KMS-11 (cell line): Measurements from ENCODE around the gene TAF1B.

ENCODE experiments used
- H2AFZ ChIP-seq: fragments of 200-600 bp; sonication (generic); 2 replicates; pipeline ENCODE4 v1.6.1; 2016; ENCODE audit warnings: antibody characterized with exemption, mixed run types, low read depth
- H3K27ac ChIP-seq: fragments of 200-600 bp; sonication (generic); 2 replicates; pipeline ENCODE4 v1.6.1; 2016; ENCODE audit warnings: mild to moderate bottlenecking, mixed run types
- H3K27me3 ChIP-seq: fragments of 200-600 bp; sonication (generic); 2 replicates; pipeline ENCODE4 v1.6.1; 2017; ENCODE audit warnings: mild to moderate bottlenecking, low read depth, mixed run types, moderate library complexity; ENCODE audit not compliant: insufficient read depth
- H3K36me3 ChIP-seq: fragments of 200-600 bp; sonication (generic); 2 replicates; pipeline ENCODE4 v1.6.1; 2017; ENCODE audit warnings: mild to moderate bottlenecking, mixed run types; ENCODE audit not compliant: insufficient read depth
- H3K4me1 ChIP-seq: fragments of 200-600 bp; sonication (generic); 2 replicates; pipeline ENCODE4 v1.6.1; 2016; ENCODE audit warnings: mild to moderate bottlenecking, low read depth, mixed run types; ENCODE audit not compliant: poor library complexity, severe bottlenecking
- H3K4me2 ChIP-seq: fragments of 200-600 bp; sonication (generic); 2 replicates; pipeline ENCODE4 v1.7.0; 2016; ENCODE audit warnings: mild to moderate bottlenecking, mixed run types
- H3K4me3 ChIP-seq: fragments of 200-600 bp; sonication (generic); IDR thresholded peaks from 2 replicates; pipeline ENCODE4 v1.6.1; 2017; ENCODE audit warnings: low read depth, low read length, mixed read lengths; ENCODE audit not compliant: insufficient read depth
- H3K79me2 ChIP-seq: fragments of 200-600 bp; sonication (generic); 2 replicates; pipeline ENCODE4 v1.6.1; 2016; ENCODE audit warnings: low read depth, mixed run types; ENCODE audit not compliant: insufficient read depth
- H3K9ac ChIP-seq: fragments of 200-600 bp; sonication (generic); 2 replicates; pipeline ENCODE4 v1.6.1; 2016; ENCODE audit warnings: mild to moderate bottlenecking, mixed run types
- H4K20me1 ChIP-seq: fragments of 200-600 bp; sonication (generic); 2 replicates; pipeline ENCODE4 v1.6.1; 2016; ENCODE audit warnings: mild to moderate bottlenecking, mixed run types; ENCODE audit not compliant: insufficient read depth
- TF ChIP-seq, protein P1 (sequence below): fragments of 200-600 bp; sonication (generic); conservative IDR thresholded peaks from 2 replicates; pipeline ENCODE4 v1.6.1; 2017; ENCODE audit warnings: low read depth, mild to moderate bottlenecking, antibody characterized with exemption, low read length, moderate library complexity, mixed read lengths

The TAF1B gene

DNA sequence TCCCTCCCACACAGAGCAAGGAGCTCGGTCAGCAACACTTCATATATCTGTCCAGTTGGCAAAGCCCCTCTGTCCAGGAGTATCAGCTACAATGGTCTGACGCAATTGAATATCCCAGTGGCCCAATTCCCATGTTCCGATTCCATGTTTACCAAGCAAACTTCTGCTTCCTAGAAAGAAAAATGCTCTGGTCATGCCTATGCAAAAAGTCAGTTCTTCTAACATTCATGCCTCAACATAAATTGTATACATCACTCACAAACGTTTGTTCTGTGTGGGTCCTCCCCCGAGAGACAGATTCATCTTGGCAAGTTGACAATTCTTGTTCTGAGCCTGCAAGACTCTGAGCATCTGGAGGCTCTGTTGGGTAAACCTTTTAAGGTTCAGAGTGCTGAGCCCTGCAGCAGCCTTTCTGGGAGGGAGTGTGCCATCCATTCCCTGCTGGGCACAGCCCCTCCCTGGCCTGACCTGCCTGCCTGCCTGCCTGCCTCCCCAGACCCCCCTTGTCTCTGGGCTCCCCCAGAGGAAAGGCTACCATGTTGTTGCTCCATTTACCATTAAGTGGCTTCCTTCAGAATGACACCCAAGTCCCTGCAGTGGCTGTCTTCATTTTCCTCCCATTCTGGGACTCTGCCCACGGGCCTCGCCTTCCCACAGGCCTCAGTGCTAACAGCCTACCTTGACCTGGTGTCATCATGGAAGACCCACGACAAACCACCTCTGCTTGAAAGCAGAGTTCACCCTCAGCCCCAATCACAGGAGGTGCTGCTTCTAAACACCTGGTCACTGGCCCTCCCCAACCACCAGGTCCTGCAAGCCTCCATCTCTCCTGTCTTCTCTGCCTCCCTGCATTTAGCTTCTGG lies 37.6 kb upstream of the TAF1B start:
- Histone ChIP-seq H3K4me1 (no peaks in the 10 kb centered on the region), H4K20me1 (no peaks in the 10 kb centered on the region), H3K79me2 (no peaks in the 10 kb centered on the region), H3K36me3 (no peaks in the 10 kb centered on the region), H3K9ac (no peak overlapping the region), H3K27ac (no peak overlapping the region), H3K27me3 (no peaks in the 10 kb centered on the region), H3K4me2 (no peak overlapping the region), H3K4me3 (no peak overlapping the region), H2AFZ (no peak overlapping the region)
- TF ChIP-seq, protein P1, sequence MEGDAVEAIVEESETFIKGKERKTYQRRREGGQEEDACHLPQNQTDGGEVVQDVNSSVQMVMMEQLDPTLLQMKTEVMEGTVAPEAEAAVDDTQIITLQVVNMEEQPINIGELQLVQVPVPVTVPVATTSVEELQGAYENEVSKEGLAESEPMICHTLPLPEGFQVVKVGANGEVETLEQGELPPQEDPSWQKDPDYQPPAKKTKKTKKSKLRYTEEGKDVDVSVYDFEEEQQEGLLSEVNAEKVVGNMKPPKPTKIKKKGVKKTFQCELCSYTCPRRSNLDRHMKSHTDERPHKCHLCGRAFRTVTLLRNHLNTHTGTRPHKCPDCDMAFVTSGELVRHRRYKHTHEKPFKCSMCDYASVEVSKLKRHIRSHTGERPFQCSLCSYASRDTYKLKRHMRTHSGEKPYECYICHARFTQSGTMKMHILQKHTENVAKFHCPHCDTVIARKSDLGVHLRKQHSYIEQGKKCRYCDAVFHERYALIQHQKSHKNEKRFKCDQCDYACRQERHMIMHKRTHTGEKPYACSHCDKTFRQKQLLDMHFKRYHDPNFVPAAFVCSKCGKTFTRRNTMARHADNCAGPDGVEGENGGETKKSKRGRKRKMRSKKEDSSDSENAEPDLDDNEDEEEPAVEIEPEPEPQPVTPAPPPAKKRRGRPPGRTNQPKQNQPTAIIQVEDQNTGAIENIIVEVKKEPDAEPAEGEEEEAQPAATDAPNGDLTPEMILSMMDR: no peak

DNA sequence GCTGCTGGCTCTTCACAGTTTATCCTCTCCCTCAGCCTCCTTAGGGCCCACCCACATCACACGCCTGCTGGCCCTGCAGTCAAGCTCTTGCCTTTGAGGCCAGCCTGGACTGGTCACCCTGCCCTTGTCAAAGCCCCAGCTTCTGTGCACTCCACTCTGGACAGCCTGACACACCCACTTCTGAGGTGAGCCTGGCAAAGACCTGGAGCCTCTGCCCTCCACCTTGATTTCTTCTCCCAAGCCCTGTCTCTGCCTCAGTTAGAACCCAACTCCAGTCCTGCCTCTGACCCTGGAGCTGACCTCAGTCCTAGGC lies 37.0 kb upstream of the TAF1B start:
- TF ChIP-seq, protein P1: no peak
- no peaks in the 10 kb centered on the region for H4K20me1 ChIP-seq
- H3K4me3 ChIP-seq: no peak overlapping the region
- H3K9ac ChIP-seq: no peak overlapping the region
- no peaks in the 10 kb centered on the region for H3K4me1 ChIP-seq
- H3K36me3 ChIP-seq: no peaks in the 10 kb centered on the region
- H3K27me3 ChIP-seq: no peaks in the 10 kb centered on the region
- no peak overlapping the region for H3K4me2 ChIP-seq
- no peak overlapping the region for H3K27ac ChIP-seq
- H2AFZ ChIP-seq: no peak overlapping the region
- no peaks in the 10 kb centered on the region for H3K79me2 ChIP-seq

DNA sequence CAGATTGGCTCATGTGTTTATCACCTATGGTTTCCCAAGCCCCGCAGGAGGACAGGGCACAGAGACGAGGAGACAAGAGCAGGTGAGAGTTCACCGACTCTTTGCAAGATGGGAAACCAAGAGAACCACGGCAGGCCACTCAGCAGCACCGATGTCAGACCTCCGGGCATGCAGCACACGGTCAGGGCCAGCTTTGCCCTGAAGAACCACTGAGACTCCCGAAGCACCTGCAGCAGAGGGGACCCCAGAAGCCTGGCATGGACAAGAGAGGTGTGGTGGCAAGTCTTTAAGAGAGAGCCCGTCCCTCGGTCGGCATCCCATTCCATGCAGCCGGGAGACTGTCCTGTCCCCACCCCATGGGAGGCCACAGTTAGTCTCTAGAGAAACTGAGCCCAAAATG lies 36.6 kb upstream of the TAF1B start:
- no peak overlapping the region for H2AFZ ChIP-seq
- no peaks in the 10 kb centered on the region for H3K36me3 ChIP-seq
- no peaks in the 10 kb centered on the region for H4K20me1 ChIP-seq
- H3K4me1 ChIP-seq: no peaks in the 10 kb centered on the region
- no peak overlapping the region for H3K9ac ChIP-seq
- H3K79me2 ChIP-seq: no peaks in the 10 kb centered on the region
- no peak overlapping the region for H3K27ac ChIP-seq
- H3K4me3 ChIP-seq: no peak overlapping the region
- TF ChIP-seq, protein P1: no peak
- H3K27me3 ChIP-seq: no peaks in the 10 kb centered on the region
- H3K4me2 ChIP-seq: no peak overlapping the region

DNA sequence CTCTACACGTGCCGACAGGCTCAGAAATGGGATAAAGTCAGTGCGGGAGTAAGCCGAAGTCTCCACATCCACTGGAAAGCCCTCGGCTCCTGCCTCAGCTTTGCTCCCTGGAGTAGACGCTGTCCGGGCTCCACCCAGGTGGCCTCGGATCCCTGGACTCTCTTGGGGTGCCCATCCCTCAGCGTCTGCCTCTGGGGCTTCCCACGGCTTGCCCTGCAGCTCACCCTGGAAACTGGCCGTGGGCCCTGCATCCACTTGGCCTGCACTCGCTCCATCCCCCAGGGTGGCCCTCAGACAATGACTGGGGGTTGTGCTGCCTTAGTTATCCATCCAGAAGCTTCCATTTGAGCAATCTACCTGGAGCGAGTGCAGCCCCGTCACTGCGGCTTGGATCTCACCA lies 36.2 kb upstream of the TAF1B start:
- no peak overlapping the region for H3K9ac ChIP-seq
- H3K4me2 ChIP-seq: no peak overlapping the region
- no peak overlapping the region for H2AFZ ChIP-seq
- no peaks in the 10 kb centered on the region for H3K27me3 ChIP-seq
- H3K4me3 ChIP-seq: no peak overlapping the region
- H3K79me2 ChIP-seq: no peaks in the 10 kb centered on the region
- H3K27ac ChIP-seq: no peak overlapping the region
- no peaks in the 10 kb centered on the region for H3K36me3 ChIP-seq
- TF ChIP-seq, protein P1: no peak
- H4K20me1 ChIP-seq: no peaks in the 10 kb centered on the region
- no peaks in the 10 kb centered on the region for H3K4me1 ChIP-seq
